HepG2 (cell line): ENCODE data around the gene TNS1. TPM values are rescaled to one million over a fixed set of nuclear protein-coding genes. Genes with fewer than 3 reads are reported as not detected.

Experiments used
- BCL6 ChIP-seq: IDR thresholded peaks from 2 replicates; pipeline ENCODE4 v1.6.1; 2016; ENCODE audit warnings: missing genetic modification reagents, missing compliant biosample characterization
- E2F2 ChIP-seq: sonication (generic); formaldehyde crosslinking; IDR thresholded peaks from 2 replicates; pipeline ENCODE4 v1.4.0; 2020; ENCODE audit warnings: missing genetic modification reagents, borderline replicate concordance
- ELF3 ChIP-seq: IDR thresholded peaks from 2 replicates; pipeline ENCODE4 v1.6.1; 2016; ENCODE audit warnings: missing genetic modification reagents, missing compliant biosample characterization
- FOXM1 ChIP-seq: sonication (generic); formaldehyde crosslinking; IDR thresholded peaks from 2 replicates; pipeline ENCODE4 v1.5.0; 2020; ENCODE audit warnings: missing genetic modification reagents
- HDAC2 ChIP-seq: sonication (generic); formaldehyde crosslinking; IDR thresholded peaks from 2 replicates; pipeline ENCODE4 v1.4.0; 2020; ENCODE audit warnings: missing genetic modification reagents
- KDM2A ChIP-seq: sonication (generic); formaldehyde crosslinking; IDR thresholded peaks from 2 replicates; pipeline ENCODE4 v1.4.0; 2020; ENCODE audit warnings: low read depth, missing genetic modification reagents, borderline replicate concordance
- KMT2A ChIP-seq: sonication (generic); formaldehyde crosslinking; IDR thresholded peaks from 2 replicates; pipeline ENCODE4 v1.4.0; 2020; ENCODE audit warnings: missing genetic modification reagents
- NAIF1 ChIP-seq: sonication (generic); formaldehyde crosslinking; IDR thresholded peaks from 2 replicates; pipeline ENCODE4 v1.5.0; 2020; ENCODE audit warnings: mild to moderate bottlenecking, missing genetic modification reagents, borderline replicate concordance
- REPIN1 ChIP-seq: sonication (generic); formaldehyde crosslinking; IDR thresholded peaks from 2 replicates; pipeline ENCODE4 v1.8.0; 2022; ENCODE audit warnings: missing genetic modification reagents, low read depth, mild to moderate bottlenecking, borderline replicate concordance
- REXO4 ChIP-seq: sonication (generic); formaldehyde crosslinking; IDR thresholded peaks from 2 replicates; pipeline ENCODE4 v1.8.0; 2022; ENCODE audit warnings: missing genetic modification reagents, mild to moderate bottlenecking, borderline replicate concordance
- SMC3 ChIP-seq: IDR thresholded peaks from 2 replicates; pipeline ENCODE4 v1.6.1; 2011; ENCODE audit warnings: low read length, improper control_type of control experiment
- SP4 ChIP-seq: sonication (generic); formaldehyde crosslinking; IDR thresholded peaks from 2 replicates; pipeline ENCODE4 v1.8.1; 2023; ENCODE audit warnings: mild to moderate bottlenecking, missing genetic modification reagents
- ZBTB10 ChIP-seq: sonication (generic); formaldehyde crosslinking; IDR thresholded peaks from 2 replicates; pipeline ENCODE4 v1.4.0; 2020; ENCODE audit warnings: missing genetic modification reagents, borderline replicate concordance
- ZBTB20 ChIP-seq: sonication (generic); formaldehyde crosslinking; IDR thresholded peaks from 2 replicates; pipeline ENCODE4 v1.8.1; 2023; ENCODE audit warnings: missing genetic modification reagents, low read depth, mild to moderate bottlenecking, borderline replicate concordance
- ZNF124 ChIP-seq: sonication (generic); formaldehyde crosslinking; IDR thresholded peaks from 2 replicates; pipeline ENCODE4 v1.4.0; 2020; ENCODE audit warnings: missing genetic modification reagents
- ZNF143 ChIP-seq: sonication (generic); formaldehyde crosslinking; IDR thresholded peaks from 2 replicates; pipeline ENCODE4 v1.4.0; 2020; ENCODE audit warnings: missing genetic modification reagents
- ZNF543 ChIP-seq: sonication (generic); formaldehyde crosslinking; IDR thresholded peaks from 2 replicates; pipeline ENCODE4 v1.4.0; 2020; ENCODE audit warnings: mild to moderate bottlenecking, missing genetic modification reagents
- ZNF687 ChIP-seq: sonication (generic); formaldehyde crosslinking; IDR thresholded peaks from 2 replicates; pipeline ENCODE4 v1.5.1; 2020; ENCODE audit warnings: mild to moderate bottlenecking, missing genetic modification reagents, moderate library complexity
- ZNF879 ChIP-seq: sonication (generic); formaldehyde crosslinking; IDR thresholded peaks from 2 replicates; pipeline ENCODE4 v1.8.1; 2023; ENCODE audit warnings: missing genetic modification reagents
- polyA plus RNA-seq, 8 experiments: library from polyadenylated mRNA; depleted of rRNA in 3 of 8; stranded (reverse) in 7 of 8; unstranded in 1 of 8; fragments of >200 nt; fragmentation: Illumina TruSeq in 4 of 8; extraction: Trizol in 4 of 8; gene quantifications; 2 replicates each; pipeline versions ENCODE4 v1.2.1 to v1.2.3, GENCODE V29; 2011 to 2016; ENCODE audit warnings: low read depth in 4 of 8, missing spikeins in 1 of 8, mixed read lengths in 1 of 8; ENCODE audit not compliant: insufficient read depth in 1 of 8
- total RNA-seq, 5 experiments: library from RNA; depleted of rRNA; stranded (reverse); fragments of >200 nt; fragmentation: Illumina TruSeq; extraction: Trizol; gene quantifications; 2 replicates each; pipeline ENCODE4 v1.2.3, GENCODE V29; 2016; ENCODE audit warnings: low read depth in 1 of 5

TNS1 gene
- total and polyA plus RNA-seq, 2 of the 13 experiments (the other 11 are each of a cell fraction or from before 2014, with no cell fraction given): 1.9 to 118 TPM

GRCh38 chr2:217789003-217789735, 213.6 kb downstream of the TNS1 start (continued):
- TF ChIP-seq ZNF687 (CRISPR knock-in tag) (peak; percentile 69), KDM2A (CRISPR knock-in tag) (peak; percentile 72; the same call in 1 of the 2 replicates), NAIF1 (CRISPR knock-in tag) (no peak), ZNF143 (no peak), ZBTB20 (CRISPR knock-in tag) (0 out of 2 replicates have a peak, but pooled peaks have one; percentile 27), ZBTB10 (no peak), E2F2 (CRISPR knock-in tag) (no peak), FOXM1 (CRISPR knock-in tag) (no peak), SMC3 (peak; percentile 88), ZNF879 (CRISPR knock-in tag) (no peak), KMT2A (CRISPR knock-in tag) (peak; percentile 29; the same call in 1 of the 2 replicates), REXO4 (CRISPR knock-in tag) (no peak), ELF3 (CRISPR knock-in tag) (peak; percentile 76), REPIN1 (peak; percentile 65; the same call in 1 of the 2 replicates), ZNF543 (CRISPR knock-in tag) (0 out of 2 replicates have a peak, but pooled peaks have one; percentile 69), HDAC2 (CRISPR knock-in tag) (no peak), SP4 (CRISPR knock-in tag) (peak; percentile 58; the same call in 1 of the 2 replicates), BCL6 (CRISPR knock-in tag) (peak; percentile 42; the same call in 1 of the 2 replicates), ZNF124 (CRISPR knock-in tag) (0 out of 2 replicates have a peak, but pooled peaks have one; percentile 45)
